GM12875 (cell line): ENCODE measurements around the gene RUNX1.

ENCODE experiments used
- H3K4me3 ChIP-seq: one replicate; pipeline ENCODE4 v1.5.1; 2011; ENCODE audit warnings: low read depth, low read length, control low read depth
- TF ChIP-seq, protein P1 (sequence below): IDR thresholded peaks from 2 replicates; pipeline ENCODE4 v1.5.1; 2011; ENCODE audit warnings: low read depth, mild to moderate bottlenecking, control low read depth, inconsistent platforms, low read length, moderate library complexity, borderline replicate concordance; ENCODE audit not compliant: insufficient read depth

The RUNX1 gene

DNA sequence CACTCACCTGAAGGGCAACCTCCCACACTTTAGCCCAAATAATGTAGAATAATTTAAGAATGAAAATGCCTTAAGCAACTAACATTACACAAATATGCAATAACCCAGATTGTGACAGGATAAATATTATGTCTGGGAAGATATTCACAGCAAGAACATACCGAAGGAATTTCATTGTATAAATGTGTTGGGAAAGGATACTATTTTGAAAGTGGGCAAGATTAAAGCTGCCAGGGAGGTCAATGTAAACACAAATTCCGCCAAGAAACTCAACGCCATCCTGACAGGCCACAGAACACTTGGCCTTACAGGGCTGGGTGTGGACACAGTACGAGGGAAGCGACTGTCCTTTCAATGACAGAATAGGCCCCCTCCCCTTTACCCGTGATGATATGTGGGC is 173.3 kb downstream of the RUNX1 start:
- no peak overlapping the region for H3K4me3 ChIP-seq
- TF ChIP-seq, protein P1, sequence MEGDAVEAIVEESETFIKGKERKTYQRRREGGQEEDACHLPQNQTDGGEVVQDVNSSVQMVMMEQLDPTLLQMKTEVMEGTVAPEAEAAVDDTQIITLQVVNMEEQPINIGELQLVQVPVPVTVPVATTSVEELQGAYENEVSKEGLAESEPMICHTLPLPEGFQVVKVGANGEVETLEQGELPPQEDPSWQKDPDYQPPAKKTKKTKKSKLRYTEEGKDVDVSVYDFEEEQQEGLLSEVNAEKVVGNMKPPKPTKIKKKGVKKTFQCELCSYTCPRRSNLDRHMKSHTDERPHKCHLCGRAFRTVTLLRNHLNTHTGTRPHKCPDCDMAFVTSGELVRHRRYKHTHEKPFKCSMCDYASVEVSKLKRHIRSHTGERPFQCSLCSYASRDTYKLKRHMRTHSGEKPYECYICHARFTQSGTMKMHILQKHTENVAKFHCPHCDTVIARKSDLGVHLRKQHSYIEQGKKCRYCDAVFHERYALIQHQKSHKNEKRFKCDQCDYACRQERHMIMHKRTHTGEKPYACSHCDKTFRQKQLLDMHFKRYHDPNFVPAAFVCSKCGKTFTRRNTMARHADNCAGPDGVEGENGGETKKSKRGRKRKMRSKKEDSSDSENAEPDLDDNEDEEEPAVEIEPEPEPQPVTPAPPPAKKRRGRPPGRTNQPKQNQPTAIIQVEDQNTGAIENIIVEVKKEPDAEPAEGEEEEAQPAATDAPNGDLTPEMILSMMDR, result no peak

GRCh38 chr21:34874684-34875513 is 174.2 kb downstream of the RUNX1 start:
- no peak overlapping the region for H3K4me3 ChIP-seq
- TF ChIP-seq, protein P1, result no peak

- TF ChIP-seq, protein P1, result no peak
- no peak overlapping the region for H3K4me3 ChIP-seq
These were observed 177.8 kb downstream of the RUNX1 start for GRCh38 chr21:34871026-34871908.

GRCh38 chr21:34870246-34870645 is 178.9 kb downstream of the RUNX1 start:
- TF ChIP-seq, protein P1, result no peak
- no peak overlapping the region for H3K4me3 ChIP-seq

DNA sequence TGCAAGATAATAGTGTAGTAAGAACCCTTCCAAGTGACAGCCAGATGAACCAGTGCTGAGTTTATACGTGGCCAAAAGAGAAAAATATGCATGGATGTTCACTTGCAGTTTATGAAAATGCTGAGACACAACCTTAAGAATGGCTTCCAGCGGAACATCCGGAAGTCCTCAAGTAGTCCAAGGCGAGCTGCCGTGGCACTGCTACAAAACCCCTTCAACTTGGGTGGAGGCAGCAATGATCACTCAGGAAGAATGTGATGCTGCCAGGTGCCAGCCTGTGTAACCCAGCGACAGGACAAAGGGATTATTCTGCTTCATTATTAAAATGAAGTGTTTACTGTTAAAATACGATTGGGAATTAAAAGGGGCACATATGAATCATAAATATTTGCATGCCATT is 179.6 kb downstream of the RUNX1 start:
- H3K4me3 ChIP-seq, result no peak overlapping the region
- TF ChIP-seq, protein P1, result no peak

GRCh38 chr21:34867785-34868184 is 181.3 kb downstream of the RUNX1 start:
- TF ChIP-seq, protein P1, result no peak
- no peak overlapping the region for H3K4me3 ChIP-seq
